H1 (cell line): ENCODE data around the gene SOBP. TPM values are rescaled to one million over a fixed set of nuclear protein-coding genes. Genes with fewer than 3 reads are reported as not detected.

ENCODE experiments used
- CTCF ChIA-PET: fragments of 300-600 bp; sonication (Branson Sonifier 250); formaldehyde crosslinking; loops from one replicate; lab custom pipeline; 2021; ENCODE audit not compliant: partially characterized antibody; lab: Charles Lee
- POLR2A ChIA-PET: fragments of 300-600 bp; sonication (Branson Sonifier 250); formaldehyde crosslinking; loops from one replicate; lab custom pipeline; 2021; ENCODE audit warnings: inconsistent platforms; ENCODE audit not compliant: partially characterized antibody; lab: Charles Lee
- DNase-seq, 2 experiments: peaks; one replicate each; pipeline versions ENCODE4 v3.0.0 to v3.0.0-alpha.2; 2010 to 2022; ENCODE audit warnings: low spot score in 2 of 2, low read depth in 1 of 2, mixed read lengths in 1 of 2
- FAIRE-seq: peaks from 2 replicates; lab custom pipeline; 2011; peaks lifted over from hg19 to GRCh38; lab: Jason Lieb, UNC
- H2AFZ ChIP-seq: 2 replicates; pipeline ENCODE4 v1.8.1; 2012; ENCODE audit warnings: low read length, inconsistent platforms
- H2AK5ac ChIP-seq: 2 replicates; pipeline ENCODE4 v1.6.1; 2013; ENCODE audit warnings: low read depth, low read length
- H2BK120ac ChIP-seq: replicated peaks from 2 replicates; pipeline ENCODE3; 2013; ENCODE audit warnings: low read depth, low read length, inconsistent platforms
- H2BK12ac ChIP-seq: 2 replicates; pipeline ENCODE4 v1.6.1; 2013; ENCODE audit warnings: low read depth, low read length
- H2BK15ac ChIP-seq: 2 replicates; pipeline ENCODE4 v1.6.1; 2013; ENCODE audit warnings: low read length
- H2BK20ac ChIP-seq: 2 replicates; pipeline ENCODE4 v1.6.1; 2013; ENCODE audit warnings: low read length
- H2BK5ac ChIP-seq: 2 replicates; pipeline ENCODE4 v1.6.1; 2013; ENCODE audit warnings: low read depth, low read length
- H3K14ac ChIP-seq: 2 replicates; pipeline ENCODE4 v1.6.1; 2013; ENCODE audit warnings: inconsistent platforms; ENCODE audit not compliant: insufficient read length
- H3K18ac ChIP-seq: 2 replicates; pipeline ENCODE4 v1.6.1; 2013; ENCODE audit warnings: low read length; ENCODE audit errors: extremely low read depth
- H3K23ac ChIP-seq: 2 replicates; pipeline ENCODE4 v1.6.1; 2013; ENCODE audit warnings: inconsistent platforms; ENCODE audit not compliant: insufficient read length
- H3K23me2 ChIP-seq: 2 replicates; pipeline ENCODE4 v1.6.1; 2013; ENCODE audit warnings: low read depth, low read length
- H3K27ac ChIP-seq: 2 replicates; pipeline ENCODE4 v1.6.1; 2011; ENCODE audit warnings: low read depth, low read length, inconsistent platforms
- H3K27me3 ChIP-seq, 4 experiments: replicated peaks in 1 of 4; 1 replicate in 1 of 4; 2 replicates in 3 of 4; pipeline versions ENCODE4 v1.6.1 to v1.8.1; 2011 to 2013; ENCODE audit warnings: low read length in 3 of 4, mild to moderate bottlenecking in 3 of 4, inconsistent platforms in 2 of 4, mixed read lengths in 2 of 4, moderate library complexity in 1 of 4; ENCODE audit not compliant: control insufficient read depth in 3 of 4, insufficient read depth in 3 of 4; ENCODE audit errors: extremely low read depth in 1 of 4
- H3K36me3 ChIP-seq, 4 experiments: 2 replicates each; pipeline versions ENCODE4 v1.6.1 to v1.8.1; 2011 to 2013; ENCODE audit warnings: mild to moderate bottlenecking in 4 of 4, low read length in 3 of 4, moderate library complexity in 2 of 4, control low read depth in 1 of 4, inconsistent platforms in 1 of 4; ENCODE audit not compliant: insufficient read depth in 4 of 4, control insufficient read depth in 2 of 4
- H3K4ac ChIP-seq: replicated peaks from 2 replicates; pipeline ENCODE3; 2013; ENCODE audit warnings: low read length, low read depth, mixed read lengths, inconsistent platforms; ENCODE audit not compliant: insufficient read length
- H3K4me1 ChIP-seq, 4 experiments: replicated peaks in 1 of 4; 1 replicate in 1 of 4; 2 replicates in 3 of 4; pipeline versions ENCODE4 v1.6.1 to v1.8.1; 2011 to 2013; ENCODE audit warnings: low read length in 3 of 4, inconsistent platforms in 2 of 4, mixed read lengths in 1 of 4; ENCODE audit not compliant: insufficient read depth in 4 of 4, control insufficient read depth in 3 of 4
- H3K4me2 ChIP-seq, 2 experiments: 2 replicates each; pipeline versions ENCODE4 v1.6.1 to v1.8.1; 2011 to 2013; ENCODE audit warnings: low read depth in 2 of 2, low read length in 2 of 2, control low read depth in 1 of 2, inconsistent platforms in 1 of 2, mild to moderate bottlenecking in 1 of 2; ENCODE audit not compliant: insufficient read depth in 1 of 2
- H3K4me3 ChIP-seq, 4 experiments: fragments of 200-600, 300-600 bp in 1 of 4; sonication (generic), shearing (Covaris generic), sonication (Bioruptor Twin) in 1 of 4; 2 replicates each; pipeline versions ENCODE4 v1.5.1 to v1.8.1; 2011 to 2016; ENCODE audit warnings: low read length in 4 of 4, low read depth in 3 of 4, control low read depth in 2 of 4, inconsistent platforms in 2 of 4, mild to moderate bottlenecking in 2 of 4, mixed read lengths in 1 of 4, moderate library complexity in 1 of 4; ENCODE audit not compliant: insufficient read depth in 2 of 4; ENCODE audit errors: extremely low read depth in 1 of 4
- H3K56ac ChIP-seq: replicated peaks from 2 replicates; pipeline ENCODE3; 2013; ENCODE audit warnings: low read depth, mild to moderate bottlenecking, mixed read lengths, low read length, inconsistent platforms; ENCODE audit not compliant: insufficient read length
- H3K79me1 ChIP-seq: 2 replicates; pipeline ENCODE4 v1.6.1; 2013; ENCODE audit warnings: low read depth, low read length, control low read depth
- H3K79me2 ChIP-seq, 2 experiments: 2 replicates each; pipeline versions ENCODE4 v1.6.1 to v1.8.1; 2012 to 2013; ENCODE audit warnings: low read length in 2 of 2, mild to moderate bottlenecking in 2 of 2, inconsistent platforms in 1 of 2; ENCODE audit not compliant: insufficient read depth in 2 of 2, control insufficient read depth in 1 of 2
- H3K9ac ChIP-seq, 4 experiments: replicated peaks in 1 of 4; 1 replicate in 1 of 4; 2 replicates in 3 of 4; pipeline versions ENCODE4 v1.6.1 to v1.8.1; 2011 to 2013; ENCODE audit warnings: low read depth in 3 of 4, low read length in 3 of 4, control low read depth in 2 of 4, mild to moderate bottlenecking in 2 of 4, moderate library complexity in 2 of 4, inconsistent platforms in 1 of 4; ENCODE audit errors: extremely low read depth in 1 of 4
- H3K9me3 ChIP-seq, 2 experiments: 2 replicates each; pipeline versions ENCODE4 v1.6.1 to v1.8.1; 2012 to 2013; ENCODE audit warnings: mild to moderate bottlenecking in 2 of 2, moderate library complexity in 2 of 2, control low read depth in 1 of 2, inconsistent platforms in 1 of 2, low read depth in 1 of 2, low read length in 1 of 2, mixed read lengths in 1 of 2; ENCODE audit not compliant: insufficient read depth in 2 of 2
- H4K20me1 ChIP-seq, 2 experiments: replicated peaks in 1 of 2; 2 replicates each; pipeline versions ENCODE3 to v1.8.1; 2011 to 2013; ENCODE audit warnings: inconsistent platforms in 2 of 2, low read length in 2 of 2, mild to moderate bottlenecking in 1 of 2; ENCODE audit not compliant: insufficient read depth in 2 of 2, control insufficient read depth in 1 of 2
- H4K5ac ChIP-seq: 2 replicates; pipeline ENCODE4 v1.6.1; 2013; ENCODE audit warnings: low read length, low read depth, mixed read lengths, inconsistent platforms; ENCODE audit not compliant: insufficient read length
- H4K8ac ChIP-seq: 2 replicates; pipeline ENCODE4 v1.8.0; 2013; ENCODE audit warnings: mild to moderate bottlenecking, moderate library complexity, low read length, inconsistent platforms; ENCODE audit not compliant: insufficient read depth; ENCODE audit errors: extremely low read depth
- H4K91ac ChIP-seq: replicated peaks from 2 replicates; pipeline ENCODE3; 2013; ENCODE audit warnings: low read length, mixed read lengths, inconsistent platforms; ENCODE audit not compliant: insufficient read length
- KDM4A ChIP-seq: IDR thresholded peaks from one replicate; pipeline ENCODE4 v1.7.1; 2012; ENCODE audit warnings: low read depth, mild to moderate bottlenecking, moderate library complexity, low read length, inconsistent platforms; ENCODE audit not compliant: severe bottlenecking
- RFX5 ChIP-seq: IDR thresholded peaks from 2 replicates; pipeline ENCODE4 v1.6.1; 2011; ENCODE audit warnings: low read depth, low read length, improper control_type of control experiment, borderline replicate concordance
- SAP30 ChIP-seq: fragments of 300-600 bp; sonication (generic); IDR thresholded peaks from 2 replicates; pipeline ENCODE4 v1.7.1; 2012; ENCODE audit warnings: low read length, moderate library complexity, mild to moderate bottlenecking, inconsistent platforms; ENCODE audit not compliant: insufficient read depth, insufficient replicate concordance
- WGBS, 2 experiments: shearing (Covaris generic) in 1 of 2; methylation state at CpG; one replicate each; pipeline versions ENCODE4 v1.1.6 to v1.1.7; 2013 to 2015; ENCODE audit warnings: low lambda C conversion rate in 2 of 2, mixed read lengths in 2 of 2, inconsistent platforms in 1 of 2, low coverage in 1 of 2, missing lambda C conversion rate in 1 of 2; ENCODE audit not compliant: insufficient replicate concordance in 2 of 2, insufficient coverage in 1 of 2, insufficient read length in 1 of 2; ENCODE audit errors: extremely low coverage in 1 of 2, missing lambda C conversion rate in 1 of 2; 5-methylcytosine and 5-hydroxymethylcytosine counted together
- polyA plus RNA-seq, 7 experiments: library from polyadenylated mRNA; depleted of rRNA in 3 of 7; stranded (reverse) in 5 of 7; unstranded in 2 of 7; fragments of >200 nt in 5 of 7; fragments of 200-250 nt in 2 of 7; gene quantifications; 1 replicate in 5 of 7; 2 replicates in 1 of 7; 4 replicates in 1 of 7; pipeline versions ENCODE4 v1.2.1 to v1.2.3, GENCODE V29; 2011 to 2013; ENCODE audit warnings: missing spikeins in 2 of 7, mixed read lengths in 2 of 7
- total RNA-seq: library from RNA; stranded (reverse); fragmentation: NEBNext Ultra II Directional; extraction: Animal tissue kit (Norgen Biotek cat#: 25700); gene quantifications from 2 replicates; pipeline ENCODE4 v1.2.1, GENCODE V29; 2021
- TF ChIP-seq, protein P1 (sequence below): IDR thresholded peaks from 2 replicates; pipeline ENCODE4 v1.6.1; 2012; ENCODE audit warnings: inconsistent platforms
- TF ChIP-seq, protein P2 (sequence below): IDR thresholded peaks from 2 replicates; pipeline ENCODE4 v1.6.1; 2012; ENCODE audit warnings: low read length, inconsistent platforms

Gene SOBP
- total and polyA plus RNA-seq, 2 of the 8 experiments (the other 6 are each of a cell fraction or from before 2014, with no cell fraction given), result 0.45 to 6.2 TPM

DNA sequence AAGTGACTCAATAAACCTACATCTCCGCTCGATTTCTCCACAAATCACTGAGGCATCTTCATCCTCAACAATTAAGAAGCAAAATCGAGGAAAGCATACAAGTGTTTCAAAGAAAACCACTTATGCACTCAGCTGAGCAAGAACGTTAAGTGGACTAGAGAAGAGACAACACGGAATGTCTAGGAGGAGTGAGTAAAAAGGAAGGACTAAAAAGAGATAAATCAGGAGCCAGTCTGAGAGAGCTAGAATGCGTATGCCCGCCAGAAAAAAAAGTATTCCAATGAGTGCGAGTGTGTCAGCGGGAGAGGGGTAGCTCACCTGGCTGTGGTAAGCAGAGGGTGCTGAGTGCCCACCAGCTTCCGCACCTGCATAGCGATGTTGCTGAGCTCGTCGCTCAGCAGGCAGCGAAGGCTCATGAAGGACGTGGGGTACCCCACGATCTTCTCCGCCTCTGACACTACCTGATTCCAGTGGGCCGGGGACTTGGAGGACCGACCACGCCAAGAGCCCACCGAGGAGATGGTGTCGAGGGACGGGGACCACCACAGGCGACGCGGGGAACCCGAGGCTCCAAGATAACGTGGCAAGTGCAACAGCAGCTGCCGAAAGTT is 31.1 kb upstream of the SOBP start:
- H4K8ac ChIP-seq, result peak overlapping the region; percentile 91; the same call in 1 of the 2 replicates
- peak overlapping the region; percentile 30; the same call in 1 of the 2 replicates for H2BK12ac ChIP-seq
- H3K23me2 ChIP-seq, result peaks cover 9% of the 10 kb centered on the region
- peak overlapping the region; percentile 12 for H4K91ac ChIP-seq
- no peaks in the 10 kb centered on the region for H3K36me3 ChIP-seq
- peak overlapping the region; percentile 26 for H4K5ac ChIP-seq
- ChIA-PET CTCF (interaction anchor here (0.6 to 2.6 kb wide), 32 partner anchors 10 to 353 kb away, joined by 3 to 15 read pairs (median 4); partner anchors contain the start of gene SOBP), POLR2A (interaction anchor here (0.6 to 3.4 kb wide), 17 partner anchors 7 to 605 kb away, joined by 3 to 26 read pairs (median 3); partner anchors contain the start of gene SOBP)
- peak overlapping the region; percentile 24 for H3K56ac ChIP-seq
- peak overlapping the region; percentile 24 for H3K4ac ChIP-seq
- peak overlapping the region; percentile 66 for H2BK15ac ChIP-seq
- no peak overlapping the region for H2AK5ac ChIP-seq
- no peaks in the 10 kb centered on the region for H4K20me1 ChIP-seq
- H3K79me1 ChIP-seq, result no peaks in the 10 kb centered on the region; the same call in 1 of the 2 replicates
- H2BK20ac ChIP-seq, result no peak overlapping the region
- TF ChIP-seq, protein P1, sequence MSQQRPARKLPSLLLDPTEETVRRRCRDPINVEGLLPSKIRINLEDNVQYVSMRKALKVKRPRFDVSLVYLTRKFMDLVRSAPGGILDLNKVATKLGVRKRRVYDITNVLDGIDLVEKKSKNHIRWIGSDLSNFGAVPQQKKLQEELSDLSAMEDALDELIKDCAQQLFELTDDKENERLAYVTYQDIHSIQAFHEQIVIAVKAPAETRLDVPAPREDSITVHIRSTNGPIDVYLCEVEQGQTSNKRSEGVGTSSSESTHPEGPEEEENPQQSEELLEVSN, result no peak
- TF ChIP-seq, protein P2, sequence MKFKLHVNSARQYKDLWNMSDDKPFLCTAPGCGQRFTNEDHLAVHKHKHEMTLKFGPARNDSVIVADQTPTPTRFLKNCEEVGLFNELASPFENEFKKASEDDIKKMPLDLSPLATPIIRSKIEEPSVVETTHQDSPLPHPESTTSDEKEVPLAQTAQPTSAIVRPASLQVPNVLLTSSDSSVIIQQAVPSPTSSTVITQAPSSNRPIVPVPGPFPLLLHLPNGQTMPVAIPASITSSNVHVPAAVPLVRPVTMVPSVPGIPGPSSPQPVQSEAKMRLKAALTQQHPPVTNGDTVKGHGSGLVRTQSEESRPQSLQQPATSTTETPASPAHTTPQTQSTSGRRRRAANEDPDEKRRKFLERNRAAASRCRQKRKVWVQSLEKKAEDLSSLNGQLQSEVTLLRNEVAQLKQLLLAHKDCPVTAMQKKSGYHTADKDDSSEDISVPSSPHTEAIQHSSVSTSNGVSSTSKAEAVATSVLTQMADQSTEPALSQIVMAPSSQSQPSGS, result no peak
- TF ChIP-seq RFX5 (no peak), SAP30 (peak; percentile 80), KDM4A (peak; percentile 59)
- peak overlapping the region; percentile 4; the same call in 1 of the 2 replicates for H3K18ac ChIP-seq
- DNase-seq (no peak), FAIRE-seq (no peak)
- H3K79me2 ChIP-seq, result peaks cover 0 to 34% of the 10 kb centered on the region in 2 experiments; a peak in 2 of 4 replicates
- H3K4me2 ChIP-seq, result peak overlapping the region; percentile 82
- peak overlapping the region; percentile 70 for H3K27ac ChIP-seq
- H3K9ac ChIP-seq, result peak overlapping the region; percentile 52 to 84 (median 79)
- H3K9me3 ChIP-seq, result no peaks in the 10 kb centered on the region
- no peaks in the 10 kb centered on the region for H3K27me3 ChIP-seq
- WGBS, 2 experiments, result 4% methylated on average over 29 of the region's 29 CpGs; no CpG with 5 or more reads in 1 of the 2 experiments
- no peak overlapping the region for H3K23ac ChIP-seq
- no peak overlapping the region for H2BK120ac ChIP-seq
- H3K4me1 ChIP-seq, result peaks cover 0 to 3% (median 1%) of the 10 kb centered on the region in 4 experiments; a peak in 2 of 7 replicates
- peak overlapping the region; percentile 87 for H2AFZ ChIP-seq
- H3K14ac ChIP-seq, result no peak overlapping the region
- peak overlapping the region; percentile 42; the same call in 1 of the 2 replicates for H2BK5ac ChIP-seq
- peak overlapping the region; percentile 90 to 100 (median 95) for H3K4me3 ChIP-seq
